Measurements from ENCODE around the gene SRRM2.

DNA sequence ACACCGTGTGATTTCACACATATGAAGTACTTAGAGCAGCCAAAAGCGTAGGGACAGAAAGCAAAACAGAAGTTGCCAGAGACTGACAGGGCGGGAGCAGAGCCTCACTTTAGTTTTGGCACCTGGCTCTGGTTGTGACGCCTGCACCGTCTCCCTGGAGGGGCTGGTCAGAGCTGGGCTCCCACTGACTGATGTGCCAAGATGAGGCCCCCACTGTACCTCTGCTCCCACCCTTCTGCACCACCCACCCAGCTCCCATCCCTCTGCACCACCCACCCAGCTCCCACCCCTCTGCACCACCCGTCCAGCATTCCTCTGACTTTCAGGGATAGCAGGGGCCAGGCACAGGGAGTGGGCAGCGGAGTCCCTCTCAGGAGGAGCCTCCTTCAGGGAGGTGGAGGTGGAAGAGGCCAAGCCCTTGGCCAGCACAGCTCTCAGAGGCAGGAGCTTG is 61.4 kb downstream of the SRRM2 start:
- TF ChIP-seq, protein P1, sequence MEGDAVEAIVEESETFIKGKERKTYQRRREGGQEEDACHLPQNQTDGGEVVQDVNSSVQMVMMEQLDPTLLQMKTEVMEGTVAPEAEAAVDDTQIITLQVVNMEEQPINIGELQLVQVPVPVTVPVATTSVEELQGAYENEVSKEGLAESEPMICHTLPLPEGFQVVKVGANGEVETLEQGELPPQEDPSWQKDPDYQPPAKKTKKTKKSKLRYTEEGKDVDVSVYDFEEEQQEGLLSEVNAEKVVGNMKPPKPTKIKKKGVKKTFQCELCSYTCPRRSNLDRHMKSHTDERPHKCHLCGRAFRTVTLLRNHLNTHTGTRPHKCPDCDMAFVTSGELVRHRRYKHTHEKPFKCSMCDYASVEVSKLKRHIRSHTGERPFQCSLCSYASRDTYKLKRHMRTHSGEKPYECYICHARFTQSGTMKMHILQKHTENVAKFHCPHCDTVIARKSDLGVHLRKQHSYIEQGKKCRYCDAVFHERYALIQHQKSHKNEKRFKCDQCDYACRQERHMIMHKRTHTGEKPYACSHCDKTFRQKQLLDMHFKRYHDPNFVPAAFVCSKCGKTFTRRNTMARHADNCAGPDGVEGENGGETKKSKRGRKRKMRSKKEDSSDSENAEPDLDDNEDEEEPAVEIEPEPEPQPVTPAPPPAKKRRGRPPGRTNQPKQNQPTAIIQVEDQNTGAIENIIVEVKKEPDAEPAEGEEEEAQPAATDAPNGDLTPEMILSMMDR (IDR thresholded peaks at IDR 0.05; ENCODE audit: low read depth, low read length): no peak
- no peak for TF ChIP-seq EZH2phosphoT487 (IDR thresholded peaks at IDR 0.05; ENCODE audit: low read depth)
